Measurements from ENCODE around the gene LRRC70. TPM values are rescaled to one million over a fixed set of nuclear protein-coding genes. Genes with fewer than 3 reads are reported as not detected.

The LRRC70 gene
- total and polyA plus RNA-seq, 2 experiments from 2014 or later = 1.2 to 3.0 TPM

- Histone ChIP-seq H3K27ac (no peak overlapping the region), H2AFZ (no peak overlapping the region), H3K9me3 (ENCODE audit: low read depth) (no peaks in the 10 kb centered on the region), H3K36me3 (replicated peaks; ENCODE audit: insufficient read depth, low read depth) (no peaks in the 10 kb centered on the region), H4K20me1 (ENCODE audit: insufficient read depth, poor library complexity, severe bottlenecking) (no peaks in the 10 kb centered on the region), H3K79me2 (no peaks in the 10 kb centered on the region), H3K9me2 (replicated peaks; ENCODE audit: insufficient read depth) (no peaks in the 10 kb centered on the region), H3K27me3 (no peaks in the 10 kb centered on the region), H3K4me3 (no peak overlapping the region), H3K4me1 (ENCODE audit: insufficient read depth) (no peaks in the 10 kb centered on the region), H3K4me2 (no peak overlapping the region)
- no peak for DNase-seq (ENCODE audit: low spot score)
- TF ChIP-seq CTCF (IDR thresholded peaks at IDR 0.05; ENCODE audit: poor library complexity) = no peak
- TF ChIP-seq EZH2phosphoT487 (IDR thresholded peaks at IDR 0.05; ENCODE audit: low read depth, severe bottlenecking, unreplicated experiment) = no peak
- no peak for TF ChIP-seq EZH2 (IDR thresholded peaks at IDR 0.05; ENCODE audit: borderline replicate concordance)
Measured at GRCh38 chr5:62585751-62586150, 7.1 kb downstream of the LRRC70 start.

GRCh38 chr5:62587737-62588136 is 9.1 kb downstream of the LRRC70 start:
- Histone ChIP-seq H3K9me2 (replicated peaks; ENCODE audit: insufficient read depth) (no peaks in the 10 kb centered on the region), H3K4me1 (ENCODE audit: insufficient read depth) (no peaks in the 10 kb centered on the region), H3K27ac (no peak overlapping the region), H3K36me3 (replicated peaks; ENCODE audit: insufficient read depth, low read depth) (no peaks in the 10 kb centered on the region), H3K27me3 (no peaks in the 10 kb centered on the region), H4K20me1 (ENCODE audit: insufficient read depth, poor library complexity, severe bottlenecking) (no peaks in the 10 kb centered on the region), H3K4me2 (no peak overlapping the region), H3K4me3 (no peak overlapping the region), H3K9me3 (ENCODE audit: low read depth) (no peaks in the 10 kb centered on the region), H2AFZ (no peak overlapping the region), H3K79me2 (no peaks in the 10 kb centered on the region)
- no peak for DNase-seq (ENCODE audit: low spot score)
- TF ChIP-seq CTCF (IDR thresholded peaks at IDR 0.05; ENCODE audit: poor library complexity) = no peak
- 61% methylated on average over 3 of the region's 3 CpGs for WGBS (ENCODE audit: low lambda C conversion rate, missing lambda C conversion rate)

GRCh38 chr5:62588668-62589067 is 10.0 kb downstream of the LRRC70 start:
- no peak overlapping the region for H3K27ac ChIP-seq
- H4K20me1 ChIP-seq (ENCODE audit: insufficient read depth, poor library complexity, severe bottlenecking) = no peaks in the 10 kb centered on the region
- no peak overlapping the region for H2AFZ ChIP-seq
- no peak for DNase-seq (ENCODE audit: low spot score)
- no peaks in the 10 kb centered on the region for H3K79me2 ChIP-seq
- no peak overlapping the region for H3K4me3 ChIP-seq
- 92% methylated on average over 4 of the region's 4 CpGs for WGBS (ENCODE audit: low lambda C conversion rate, missing lambda C conversion rate)
- TF ChIP-seq EZH2phosphoT487 (IDR thresholded peaks at IDR 0.05; ENCODE audit: low read depth, severe bottlenecking, unreplicated experiment) (no peak), EZH2 (IDR thresholded peaks at IDR 0.05; ENCODE audit: borderline replicate concordance) (no peak), CTCF (IDR thresholded peaks at IDR 0.05; ENCODE audit: poor library complexity) (no peak)
- no peaks in the 10 kb centered on the region for H3K36me3 ChIP-seq (replicated peaks; ENCODE audit: insufficient read depth, low read depth)
- no peaks in the 10 kb centered on the region for H3K9me2 ChIP-seq (replicated peaks; ENCODE audit: insufficient read depth)
- no peaks in the 10 kb centered on the region for H3K9me3 ChIP-seq (ENCODE audit: low read depth)
- H3K4me1 ChIP-seq (ENCODE audit: insufficient read depth) = no peaks in the 10 kb centered on the region
- H3K4me2 ChIP-seq = no peak overlapping the region
- no peaks in the 10 kb centered on the region for H3K27me3 ChIP-seq

- Histone ChIP-seq H3K36me3 (replicated peaks; ENCODE audit: insufficient read depth, low read depth) (no peaks in the 10 kb centered on the region), H3K27me3 (no peaks in the 10 kb centered on the region), H3K4me2 (no peak overlapping the region), H2AFZ (no peak overlapping the region), H3K79me2 (no peaks in the 10 kb centered on the region), H3K4me1 (ENCODE audit: insufficient read depth) (no peaks in the 10 kb centered on the region), H4K20me1 (ENCODE audit: insufficient read depth, poor library complexity, severe bottlenecking) (no peaks in the 10 kb centered on the region), H3K9me2 (replicated peaks; ENCODE audit: insufficient read depth) (no peaks in the 10 kb centered on the region), H3K4me3 (no peak overlapping the region), H3K9me3 (ENCODE audit: low read depth) (no peaks in the 10 kb centered on the region), H3K27ac (no peak overlapping the region)
- TF ChIP-seq EZH2phosphoT487 (IDR thresholded peaks at IDR 0.05; ENCODE audit: low read depth, severe bottlenecking, unreplicated experiment) = no peak
- no peak for TF ChIP-seq EZH2 (IDR thresholded peaks at IDR 0.05; ENCODE audit: borderline replicate concordance)
- TF ChIP-seq CTCF (IDR thresholded peaks at IDR 0.05; ENCODE audit: poor library complexity) = no peak
- 98% methylated on average over 2 of the region's 2 CpGs for WGBS (ENCODE audit: low lambda C conversion rate, missing lambda C conversion rate)
- DNase-seq (ENCODE audit: low spot score) = no peak
Measured at GRCh38 chr5:62589504-62589903, 10.9 kb downstream of the LRRC70 start.
